ENCODE data around the gene INSM1. TPM values are rescaled to one million over a fixed set of nuclear protein-coding genes. Genes with fewer than 3 reads are reported as not detected.

Gene INSM1
- total RNA-seq, 2 donors from 2014 or later = 0.35 to 0.73 TPM

DNA sequence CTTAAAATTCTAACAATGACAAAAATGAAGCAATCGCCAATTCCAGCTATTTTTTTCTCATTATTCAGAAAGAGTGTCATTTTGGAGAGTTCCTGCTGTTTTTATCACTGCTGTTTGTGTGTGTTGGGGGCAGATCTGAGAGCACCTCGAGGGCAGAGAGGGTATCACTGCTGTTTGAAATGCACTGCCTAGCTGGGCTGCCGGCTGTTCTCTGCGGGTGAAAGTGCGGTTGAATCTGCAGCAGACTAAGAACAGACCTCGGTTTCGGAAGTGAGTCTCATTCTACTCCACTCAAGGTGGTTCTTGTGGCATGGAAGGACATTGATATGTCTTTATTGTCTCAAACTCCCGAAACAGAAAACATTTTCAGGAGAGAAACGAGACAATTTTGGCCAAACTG, 18.3 kb downstream of the INSM1 start:
- H3K27me3 Mint-ChIP-seq (ENCODE audit: insufficient read depth) = peaks cover 9% of the 10 kb centered on the region
- no peak overlapping the region for H3K9ac ChIP-seq (ENCODE audit: extremely low read depth, low read length, poor library complexity, severe bottlenecking)
- peaks cover 2% of the 10 kb centered on the region for H3K36me3 Mint-ChIP-seq (ENCODE audit: low read depth)
- no peak overlapping the region for H3K27ac Mint-ChIP-seq
- no peaks in the 10 kb centered on the region for H3K4me1 Mint-ChIP-seq
- no peak overlapping the region for H3K4me3 Mint-ChIP-seq
- H3K4me3 ChIP-seq (ENCODE audit: low read length) = no peak overlapping the region
- TF ChIP-seq, protein P1, sequence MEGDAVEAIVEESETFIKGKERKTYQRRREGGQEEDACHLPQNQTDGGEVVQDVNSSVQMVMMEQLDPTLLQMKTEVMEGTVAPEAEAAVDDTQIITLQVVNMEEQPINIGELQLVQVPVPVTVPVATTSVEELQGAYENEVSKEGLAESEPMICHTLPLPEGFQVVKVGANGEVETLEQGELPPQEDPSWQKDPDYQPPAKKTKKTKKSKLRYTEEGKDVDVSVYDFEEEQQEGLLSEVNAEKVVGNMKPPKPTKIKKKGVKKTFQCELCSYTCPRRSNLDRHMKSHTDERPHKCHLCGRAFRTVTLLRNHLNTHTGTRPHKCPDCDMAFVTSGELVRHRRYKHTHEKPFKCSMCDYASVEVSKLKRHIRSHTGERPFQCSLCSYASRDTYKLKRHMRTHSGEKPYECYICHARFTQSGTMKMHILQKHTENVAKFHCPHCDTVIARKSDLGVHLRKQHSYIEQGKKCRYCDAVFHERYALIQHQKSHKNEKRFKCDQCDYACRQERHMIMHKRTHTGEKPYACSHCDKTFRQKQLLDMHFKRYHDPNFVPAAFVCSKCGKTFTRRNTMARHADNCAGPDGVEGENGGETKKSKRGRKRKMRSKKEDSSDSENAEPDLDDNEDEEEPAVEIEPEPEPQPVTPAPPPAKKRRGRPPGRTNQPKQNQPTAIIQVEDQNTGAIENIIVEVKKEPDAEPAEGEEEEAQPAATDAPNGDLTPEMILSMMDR (conservative IDR thresholded peaks at IDR 0.05) = no peak
- no peaks in the 10 kb centered on the region for H3K9me3 Mint-ChIP-seq
- no peaks in the 10 kb centered on the region for H3K36me3 ChIP-seq (ENCODE audit: control insufficient read depth, insufficient read depth, low read length)
- WGBS, 2 experiments (ENCODE audit: insufficient coverage in 1 of 2, insufficient read length in 1 of 2) = 89 to 90% methylated on average over 8 to 9 of the region's 9 CpGs
- no peaks in the 10 kb centered on the region for H3K4me1 ChIP-seq (ENCODE audit: control insufficient read depth, insufficient read depth, low read length)
- no peak for DNase-seq
- H3K27ac ChIP-seq (ENCODE audit: low read depth, low read length) = no peak overlapping the region
- no peaks in the 10 kb centered on the region for H3K9me3 ChIP-seq (ENCODE audit: control insufficient read depth, low read length)
- H3K27me3 ChIP-seq (ENCODE audit: control insufficient read depth, insufficient read depth, low read length, poor library complexity, severe bottlenecking) = no peaks in the 10 kb centered on the region

DNA sequence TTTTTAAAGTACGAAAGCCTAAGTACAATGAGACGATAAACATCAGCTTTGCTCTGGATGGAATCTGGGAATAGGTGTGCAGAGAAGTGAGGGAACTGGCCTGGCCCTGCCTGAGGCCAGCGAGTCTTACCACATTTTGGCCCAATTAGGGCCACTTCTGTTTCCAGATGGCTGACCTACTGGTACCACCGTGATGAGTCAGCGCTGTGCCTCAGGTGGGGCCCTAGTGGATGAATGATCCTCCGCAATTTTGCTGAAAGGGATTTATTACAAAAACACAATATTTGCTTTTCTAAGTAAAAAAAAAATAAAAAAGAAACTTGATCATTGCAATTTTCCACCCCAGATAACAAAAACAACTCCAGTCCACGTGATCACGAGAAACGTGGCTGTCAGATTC, 22.5 kb downstream of the INSM1 start:
- no peaks in the 10 kb centered on the region for H3K9me3 Mint-ChIP-seq
- H3K9me3 ChIP-seq (ENCODE audit: control insufficient read depth, low read length) = no peaks in the 10 kb centered on the region
- no peak overlapping the region for H3K4me3 Mint-ChIP-seq

DNA sequence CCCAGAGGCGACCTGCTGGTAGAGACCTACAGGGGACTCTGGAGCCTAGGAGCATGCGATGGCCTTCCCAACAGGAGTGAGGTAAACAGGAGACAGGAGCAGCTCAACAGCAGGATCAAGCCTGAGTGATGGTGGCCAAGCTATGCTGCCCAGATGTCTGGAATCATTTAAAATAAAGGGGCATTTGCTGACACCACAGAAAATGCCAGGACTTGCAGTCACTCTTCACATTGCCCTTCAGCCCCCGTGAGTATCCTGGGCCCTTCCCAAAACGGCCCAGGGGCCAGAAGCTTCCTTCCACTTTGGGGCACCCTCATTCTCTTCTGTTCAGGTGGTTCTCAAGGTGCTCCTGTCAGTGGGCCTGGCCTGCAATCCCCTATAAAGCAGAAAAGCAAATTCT, 23.2 kb downstream of the INSM1 start:
- Histone ChIP-seq H3K4me1 (ENCODE audit: control insufficient read depth, insufficient read depth, low read length) (no peaks in the 10 kb centered on the region), H3K9me3 (ENCODE audit: control insufficient read depth, low read length) (no peaks in the 10 kb centered on the region), H3K27ac (ENCODE audit: low read depth, low read length) (no peak overlapping the region), H3K36me3 (ENCODE audit: control insufficient read depth, insufficient read depth, low read length) (no peaks in the 10 kb centered on the region), H3K4me3 (ENCODE audit: low read length) (no peak overlapping the region), H3K27me3 (ENCODE audit: control insufficient read depth, insufficient read depth, low read length, poor library complexity, severe bottlenecking) (no peaks in the 10 kb centered on the region), H3K9ac (ENCODE audit: extremely low read depth, low read length, poor library complexity, severe bottlenecking) (no peak overlapping the region)
- Mint-ChIP-seq H3K9me3 (no peaks in the 10 kb centered on the region), H3K27ac (no peak overlapping the region), H3K4me1 (no peaks in the 10 kb centered on the region), H3K36me3 (ENCODE audit: low read depth) (peaks cover 7% of the 10 kb centered on the region), H3K4me3 (no peak overlapping the region), H3K27me3 (ENCODE audit: insufficient read depth) (peaks cover 3% of the 10 kb centered on the region)
- TF ChIP-seq, protein P1 (conservative IDR thresholded peaks at IDR 0.05) = no peak
- 94 to 95% methylated on average over 4 of the region's 4 CpGs for WGBS, 2 experiments (ENCODE audit: insufficient coverage in 1 of 2, insufficient read length in 1 of 2)
- no peak for DNase-seq

More for the DNA sequence above, 22.5 kb downstream of the INSM1 start:
- no peak overlapping the region for H3K4me3 ChIP-seq (ENCODE audit: low read length)
- Mint-ChIP-seq H3K27ac (no peak overlapping the region), H3K27me3 (ENCODE audit: insufficient read depth) (peaks cover 6% of the 10 kb centered on the region), H3K4me1 (no peaks in the 10 kb centered on the region), H3K36me3 (ENCODE audit: low read depth) (peaks cover 7% of the 10 kb centered on the region)
- H3K27ac ChIP-seq (ENCODE audit: low read depth, low read length) = no peak overlapping the region
- H3K36me3 ChIP-seq (ENCODE audit: control insufficient read depth, insufficient read depth, low read length) = no peaks in the 10 kb centered on the region
- H3K4me1 ChIP-seq (ENCODE audit: control insufficient read depth, insufficient read depth, low read length) = no peaks in the 10 kb centered on the region
- WGBS, 2 experiments (ENCODE audit: insufficient coverage in 1 of 2, insufficient read length in 1 of 2) = 95 to 98% methylated on average over 6 to 9 of the region's 9 CpGs
- TF ChIP-seq, protein P1 (conservative IDR thresholded peaks at IDR 0.05) = no peak
- DNase-seq = no peak
- H3K27me3 ChIP-seq (ENCODE audit: control insufficient read depth, insufficient read depth, low read length, poor library complexity, severe bottlenecking) = no peaks in the 10 kb centered on the region
- no peak overlapping the region for H3K9ac ChIP-seq (ENCODE audit: extremely low read depth, low read length, poor library complexity, severe bottlenecking)
